Right hindlimb (tissue), 1 donor: ENCODE data around the gene FARP1.

Experiments
- DNase-seq: peaks from one replicate; pipeline ENCODE4 v3.0.0-alpha.2; 2018

Gene FARP1

GRCh38 chr13:98142380-98143156 lies at the start of gene FARP1:
Gene FARP1, plus strand, starts transcription at chr13:98143094. Its CDS starts 70,149 bp downstream, at chr13:98213243.
- DNase-seq, result peak; percentile 86

- no peak for DNase-seq
Observed at GRCh38 chr13:98094678-98095266, 48.1 kb upstream of the FARP1 start.

- no peak for DNase-seq
Observed at GRCh38 chr13:98096059-98096458, 46.8 kb upstream of the FARP1 start.

- no peak for DNase-seq
Observed at GRCh38 chr13:98097749-98098148, 45.1 kb upstream of the FARP1 start.

GRCh38 chr13:98098516-98098915 lies 44.4 kb upstream of the FARP1 start:
- DNase-seq, result no peak

- no peak for DNase-seq
Observed at GRCh38 chr13:98099627-98100026, 43.3 kb upstream of the FARP1 start.

- no peak for DNase-seq
Observed at GRCh38 chr13:98100481-98100880, 42.4 kb upstream of the FARP1 start.

- DNase-seq, result no peak
Observed at GRCh38 chr13:98103531-98103930, 39.4 kb upstream of the FARP1 start.

- no peak for DNase-seq
Observed at GRCh38 chr13:98103942-98104880, 38.7 kb upstream of the FARP1 start.

GRCh38 chr13:98105929-98106336 lies 37.0 kb upstream of the FARP1 start:
- DNase-seq, result no peak

GRCh38 chr13:98108341-98108740 lies 34.6 kb upstream of the FARP1 start:
- DNase-seq, result no peak

GRCh38 chr13:98109226-98109853 lies 33.6 kb upstream of the FARP1 start:
- DNase-seq, result no peak

- no peak for DNase-seq
Observed at GRCh38 chr13:98110749-98111148, 32.1 kb upstream of the FARP1 start.

- DNase-seq, result no peak
Observed at GRCh38 chr13:98111168-98112098, 31.5 kb upstream of the FARP1 start.

GRCh38 chr13:98112456-98112855 lies 30.4 kb upstream of the FARP1 start:
- DNase-seq, result no peak

- no peak for DNase-seq
Observed at GRCh38 chr13:98118865-98119264, 24.0 kb upstream of the FARP1 start.

GRCh38 chr13:98123176-98123575 lies 19.7 kb upstream of the FARP1 start:
- no peak for DNase-seq

GRCh38 chr13:98129059-98129746 lies 13.7 kb upstream of the FARP1 start:
- no peak for DNase-seq

GRCh38 chr13:98133946-98134345 lies 8.9 kb upstream of the FARP1 start:
- DNase-seq, result no peak

- no peak for DNase-seq
Observed at GRCh38 chr13:98134901-98135300, 8.0 kb upstream of the FARP1 start.

GRCh38 chr13:98141091-98141490 lies 1.8 kb upstream of the FARP1 start:
- DNase-seq, result no peak
